ENCODE results near the gene TRAF3IP3.

TRAF3IP3 gene

GRCh38 chr1:209738270-209738669 lies 17.6 kb upstream of the TRAF3IP3 start:
- DNase-seq, result no peak

- no peak for DNase-seq
Observed at GRCh38 chr1:209741193-209741592, 14.7 kb upstream of the TRAF3IP3 start.

DNA sequence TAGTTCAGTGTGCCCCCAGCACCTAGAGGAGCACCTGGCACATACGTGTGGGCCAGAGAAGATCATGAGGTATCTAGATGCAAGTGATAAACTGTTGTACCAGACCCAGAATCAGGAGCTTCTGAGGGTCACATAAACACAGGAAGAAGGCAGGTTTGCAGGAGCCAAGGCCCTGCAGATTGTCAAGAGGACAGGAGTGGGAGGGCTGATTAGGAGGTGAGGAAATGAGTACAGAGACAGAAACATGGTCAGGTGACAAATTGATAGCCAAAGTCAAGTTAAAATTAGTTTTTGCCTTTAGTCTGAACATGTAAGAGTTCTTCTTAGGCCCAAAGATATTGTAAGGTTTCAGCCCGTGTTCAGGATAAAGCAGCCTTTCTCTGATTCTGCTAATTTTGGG lies 14.0 kb upstream of the TRAF3IP3 start:
- no peak for DNase-seq

DNA sequence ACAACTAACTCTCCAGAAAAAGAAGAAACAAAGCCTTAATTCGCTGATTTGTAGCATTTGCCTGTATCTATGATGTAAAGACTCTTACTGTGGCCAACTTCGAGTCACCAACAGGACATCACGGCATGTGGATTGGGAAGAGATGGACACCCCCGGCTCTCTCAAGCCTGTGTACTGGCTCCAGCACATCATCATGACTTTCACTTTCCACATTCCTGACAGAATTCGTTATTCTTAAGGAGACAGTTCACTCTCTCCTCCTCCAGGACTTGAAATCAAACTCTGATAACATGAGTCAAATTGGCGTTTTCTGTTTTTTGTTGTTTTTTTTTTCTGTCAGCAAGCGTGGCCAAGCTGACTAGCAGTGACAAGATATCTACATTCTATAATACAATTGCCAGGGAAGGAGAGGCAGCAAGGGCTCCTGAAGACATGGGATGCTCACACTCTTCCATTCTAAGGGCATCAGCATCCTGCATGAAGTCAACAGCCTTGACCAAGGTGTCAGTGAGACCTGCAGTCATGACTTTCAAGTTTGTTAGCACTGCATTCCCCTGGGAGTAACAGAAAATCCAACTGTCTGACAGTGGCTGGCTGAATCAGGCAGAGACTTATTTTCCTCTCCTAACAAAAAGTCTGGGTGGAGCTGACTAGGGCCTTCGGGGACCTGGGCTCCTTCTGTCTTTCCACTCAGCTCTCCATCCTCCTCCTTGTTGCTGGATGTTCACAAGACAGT lies 13.3 kb upstream of the TRAF3IP3 start:
- no peak for DNase-seq

- no peak for DNase-seq
Observed at GRCh38 chr1:209743145-209743482, 12.7 kb upstream of the TRAF3IP3 start.

DNA sequence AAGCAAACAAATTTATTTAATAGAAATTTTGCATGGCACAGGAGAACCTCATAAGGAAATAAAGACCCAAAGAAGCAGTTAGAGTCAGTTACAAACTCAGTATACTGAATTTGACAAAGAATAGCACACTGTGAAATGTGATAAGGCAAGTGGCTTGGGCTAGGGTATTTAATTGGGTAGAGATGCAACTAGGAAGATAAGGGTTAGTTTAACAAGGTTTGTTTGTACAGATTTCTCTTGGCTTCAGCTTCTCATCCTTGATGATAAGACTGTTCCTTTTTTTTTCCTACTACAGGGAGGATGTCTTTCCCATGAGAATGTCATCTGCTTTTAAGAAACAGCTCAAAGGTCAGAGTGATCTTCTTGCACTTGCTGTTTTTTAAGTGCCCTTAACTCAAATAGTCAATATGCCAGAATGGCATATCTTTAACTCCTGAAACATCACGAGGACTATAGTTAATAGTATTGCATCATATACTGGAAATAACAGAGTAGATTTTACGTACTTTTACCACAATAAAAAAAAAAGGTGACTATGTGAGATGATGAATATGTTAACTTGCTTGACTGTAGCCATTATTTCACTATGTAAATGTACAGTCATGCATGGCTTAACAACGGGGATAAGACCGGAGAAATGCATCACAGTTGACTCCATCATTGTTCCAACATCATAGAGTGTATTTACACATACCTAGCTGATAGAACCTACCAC lies 9.2 kb upstream of the TRAF3IP3 start:
- DNase-seq, result no peak

DNA sequence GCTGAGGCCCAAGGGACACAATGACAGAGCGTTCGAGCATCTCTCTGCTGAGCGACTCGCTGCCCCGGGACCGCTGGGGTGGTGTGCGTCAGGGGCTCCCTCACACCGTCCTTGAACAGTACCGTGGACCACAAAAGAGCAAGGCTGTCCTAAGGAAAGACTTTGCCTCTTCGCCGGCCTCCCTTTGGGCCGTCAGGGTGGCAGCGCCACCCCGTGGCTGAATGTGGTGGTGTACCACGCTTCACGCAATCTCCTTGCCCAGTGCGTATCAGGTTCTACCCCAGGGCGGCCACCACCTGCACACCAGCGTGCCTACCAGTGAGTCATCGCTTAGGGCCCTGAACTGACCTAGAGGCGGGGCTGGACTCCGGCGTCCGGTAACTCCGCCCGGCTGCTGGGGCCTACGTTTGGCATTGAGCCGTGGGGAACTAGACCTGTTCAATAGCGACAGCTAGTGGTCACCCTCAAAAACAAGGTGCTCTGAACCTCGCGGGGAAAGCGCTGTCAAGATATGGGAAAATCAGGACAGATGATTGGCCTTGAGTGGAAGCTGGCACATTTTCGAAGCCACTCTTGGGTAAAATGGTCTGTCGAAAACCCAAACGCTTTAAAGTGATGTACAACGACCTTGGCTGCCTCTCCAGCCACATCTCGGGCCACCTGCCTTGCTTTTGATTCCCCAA lies 8.1 kb upstream of the TRAF3IP3 start:
- DNase-seq, result no peak

GRCh38 chr1:209748620-209749019 lies 7.2 kb upstream of the TRAF3IP3 start:
- no peak for DNase-seq

GRCh38 chr1:209749205-209749604 lies 6.6 kb upstream of the TRAF3IP3 start:
- DNase-seq, result no peak

- DNase-seq, result peak; percentile 48 to 58
Observed at GRCh38 chr1:209749670-209750323, 6.1 kb upstream of the TRAF3IP3 start.

DNA sequence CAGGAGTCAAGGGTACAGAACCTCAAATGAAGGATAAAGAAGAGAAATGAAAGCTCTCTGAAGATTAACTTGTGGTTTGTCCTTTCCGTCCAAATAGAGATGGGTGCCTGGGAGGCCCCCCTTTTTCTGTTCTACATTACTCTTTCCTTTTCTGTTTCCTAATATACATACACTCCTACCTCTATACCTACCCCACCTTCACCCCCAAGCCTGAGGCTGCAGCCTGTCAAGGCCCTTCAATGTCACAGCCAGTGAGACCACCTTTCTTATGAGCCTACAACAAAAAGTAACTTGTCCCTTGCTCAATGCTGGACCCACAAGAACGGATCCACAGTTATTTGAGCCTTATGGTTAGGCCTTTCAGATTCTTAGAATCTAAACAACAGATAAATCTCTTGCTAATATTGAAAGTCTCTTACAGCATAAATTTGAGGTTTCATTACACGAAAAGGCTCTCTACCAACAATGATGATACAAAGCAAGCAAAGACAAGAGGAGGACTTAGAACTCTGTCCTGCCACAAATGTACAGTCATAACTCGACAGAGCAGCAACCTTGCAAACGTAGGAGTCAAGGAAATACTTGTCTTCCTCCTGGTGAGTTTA lies 4.1 kb upstream of the TRAF3IP3 start:
- no peak for DNase-seq

- no peak for DNase-seq
Observed at GRCh38 chr1:209752890-209753289, 3.0 kb upstream of the TRAF3IP3 start.

GRCh38 chr1:209755256-209755655 lies 597 bp upstream of the TRAF3IP3 start:
- DNase-seq, result no peak

GRCh38 chr1:209756615-209757445 lies 977 bp downstream of the TRAF3IP3 start:
- peak; percentile 81 to 83 for DNase-seq

- no peak for DNase-seq
Observed at GRCh38 chr1:209758400-209758799, 2.5 kb downstream of the TRAF3IP3 start.

- no peak for DNase-seq
Observed at GRCh38 chr1:209759829-209760359, 4.0 kb downstream of the TRAF3IP3 start.

DNA sequence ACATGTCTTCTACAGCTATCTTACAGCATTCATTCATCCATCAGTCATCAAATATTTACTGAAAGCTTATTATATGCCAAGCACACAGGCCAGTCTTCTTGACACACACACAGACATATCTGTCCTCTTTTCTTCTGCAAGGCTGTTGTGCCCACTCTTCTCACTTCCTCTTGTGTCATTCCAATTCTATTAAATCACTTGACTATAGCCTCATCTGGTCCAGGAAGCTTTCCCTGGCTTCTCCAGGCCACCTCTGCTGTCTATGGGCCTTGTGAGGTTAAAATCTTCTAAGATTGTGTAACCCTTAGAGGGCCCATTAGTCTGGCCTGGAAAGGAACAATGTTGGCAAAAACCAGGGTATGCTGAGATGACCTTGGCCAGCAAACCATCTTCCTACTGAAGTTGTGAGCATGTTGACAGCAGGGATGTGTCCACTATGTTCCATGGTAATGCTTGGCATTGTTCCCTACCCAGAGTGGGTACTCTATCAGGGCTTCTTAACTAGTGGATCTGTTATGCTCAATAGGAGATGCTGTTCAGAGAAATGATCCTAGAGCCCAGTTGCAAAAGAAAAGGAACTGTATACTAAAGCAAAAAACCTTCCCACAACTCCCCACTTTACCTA lies 5.3 kb downstream of the TRAF3IP3 start:
- no peak for DNase-seq

GRCh38 chr1:209766051-209766450 lies 10.2 kb downstream of the TRAF3IP3 start:
- DNase-seq, result peak; percentile 34 to 65

DNA sequence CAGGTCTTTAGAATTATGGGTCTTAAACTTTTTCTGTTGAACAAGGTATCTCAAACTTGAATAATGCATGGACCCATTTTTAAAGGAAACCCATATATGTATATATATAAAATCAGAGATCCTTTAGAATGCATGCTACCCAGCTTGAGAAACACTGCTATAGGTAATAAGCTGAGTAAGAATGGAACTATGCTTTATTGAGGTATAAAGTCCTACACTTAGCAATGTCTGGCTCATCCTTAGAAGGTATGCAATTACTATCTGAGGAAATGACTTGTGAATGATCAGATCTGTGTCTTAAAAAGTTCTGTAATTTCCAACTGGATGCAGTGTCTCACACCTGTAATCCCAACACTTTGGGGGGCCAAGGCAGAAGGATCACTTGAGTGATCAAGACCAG lies 11.2 kb downstream of the TRAF3IP3 start:
- DNase-seq, result no peak

DNA sequence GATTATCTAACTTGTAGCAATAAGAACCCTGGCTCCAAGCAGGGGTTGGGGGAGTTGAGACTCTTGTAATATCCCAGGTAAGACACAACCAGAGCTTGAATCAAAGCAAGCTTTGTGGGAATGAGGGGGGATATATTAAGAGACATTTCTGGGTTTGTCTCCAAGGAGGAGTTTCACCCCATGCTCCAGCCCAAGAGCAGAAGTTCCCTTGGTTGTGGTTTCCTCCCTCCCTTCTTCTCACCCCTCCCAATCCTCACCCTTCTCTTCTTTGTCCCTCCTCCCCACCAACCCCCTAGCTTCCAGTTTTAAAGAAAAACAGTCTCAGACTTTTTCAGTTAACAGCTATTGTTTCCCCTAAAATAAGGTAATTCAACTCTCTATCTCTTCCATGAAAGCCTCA lies 11.9 kb downstream of the TRAF3IP3 start:
- DNase-seq, result peak; percentile 55 to 63

- peak; percentile 56 to 69 for DNase-seq
Observed at GRCh38 chr1:209768354-209768774, 12.5 kb downstream of the TRAF3IP3 start.
